HUDEP-2 (cell line): ENCODE measurements around the gene HACD2.
"Not testable (repeated sequence)": the region's sequence is repeated elsewhere in the genome, so short reads cannot be mapped to it uniquely, and the experiment has no call there.

ENCODE experiments used
- DNase-seq, 76 experiments: peaks; one replicate each; lab custom pipeline; 2025; ENCODE audit not compliant: unreplicated experiment in 76 of 76; lab: John Stamatoyannopoulos, UW

Gene HACD2

GRCh38 chr3:123488645-123489347, 96.1 kb downstream of the HACD2 start:
- no peak for DNase-seq

- not testable (repeated sequence) for DNase-seq
Observed at GRCh38 chr3:123487063-123487462, 97.8 kb downstream of the HACD2 start.

GRCh38 chr3:123486460-123486859, 98.4 kb downstream of the HACD2 start:
- DNase-seq, result no peak

GRCh38 chr3:123485551-123485950, 99.3 kb downstream of the HACD2 start:
- DNase-seq, result no peak

- DNase-seq, result no peak
Observed at GRCh38 chr3:123483146-123483545, 101.7 kb downstream of the HACD2 start.

GRCh38 chr3:123481722-123482457, 103.0 kb downstream of the HACD2 start:
- DNase-seq, result no peak

- no peak for DNase-seq
Observed at GRCh38 chr3:123481071-123481470, 103.8 kb downstream of the HACD2 start.

- no peak for DNase-seq
Observed at GRCh38 chr3:123480428-123480827, 104.4 kb downstream of the HACD2 start.

- no peak for DNase-seq
Observed at GRCh38 chr3:123479891-123480290, 105.0 kb downstream of the HACD2 start.

- no peak for DNase-seq
Observed at GRCh38 chr3:123478314-123478713, 106.5 kb downstream of the HACD2 start.

GRCh38 chr3:123476967-123477750, 107.7 kb downstream of the HACD2 start:
- DNase-seq, result no peak

- DNase-seq, result no peak
Observed at GRCh38 chr3:123475786-123476185, 109.1 kb downstream of the HACD2 start.

GRCh38 chr3:123471106-123471505, 113.7 kb downstream of the HACD2 start:
- DNase-seq, result no peak

- no peak for DNase-seq
Observed at GRCh38 chr3:123469323-123469995, 115.4 kb downstream of the HACD2 start.

- DNase-seq, result no peak
Observed at GRCh38 chr3:123467046-123467445, 117.8 kb downstream of the HACD2 start.

GRCh38 chr3:123464211-123464610, 120.6 kb downstream of the HACD2 start:
- DNase-seq, result no peak

GRCh38 chr3:123459862-123460261, 125.0 kb downstream of the HACD2 start:
- DNase-seq, result no peak

GRCh38 chr3:123458255-123458654, 126.6 kb downstream of the HACD2 start:
- DNase-seq, result no peak

GRCh38 chr3:123457841-123458240, 127.0 kb downstream of the HACD2 start:
- DNase-seq, result no peak

- no peak for DNase-seq
Observed at GRCh38 chr3:123453675-123454074, 131.2 kb downstream of the HACD2 start.

- DNase-seq, result no peak
Observed at GRCh38 chr3:123451186-123451585, 133.7 kb downstream of the HACD2 start.
